HUES48 (cell line): ENCODE measurements around the gene AGFG2.
"Not testable (repeated sequence)": the region's sequence is repeated elsewhere in the genome, so short reads cannot be mapped to it uniquely, and the experiment has no call there.

Source experiments
- H3K27ac ChIP-seq: one replicate; pipeline ENCODE4 v1.7.0; 2013; ENCODE audit warnings: low read depth, low read length, inconsistent platforms
- H3K27me3 ChIP-seq: 2 replicates; pipeline ENCODE4 v1.6.1; 2013; ENCODE audit warnings: mild to moderate bottlenecking, low read length; ENCODE audit not compliant: control insufficient read depth, insufficient read depth
- H3K36me3 ChIP-seq: 2 replicates; pipeline ENCODE4 v1.6.1; 2013; ENCODE audit warnings: low read length; ENCODE audit not compliant: control insufficient read depth, insufficient read depth
- H3K4me1 ChIP-seq: 2 replicates; pipeline ENCODE4 v1.6.1; 2013; ENCODE audit warnings: mild to moderate bottlenecking, low read length; ENCODE audit not compliant: control insufficient read depth, insufficient read depth
- H3K4me3 ChIP-seq: 2 replicates; pipeline ENCODE4 v1.5.1; 2013; ENCODE audit warnings: mild to moderate bottlenecking, low read depth, low read length
- H3K9ac ChIP-seq: 2 replicates; pipeline ENCODE4 v1.6.1; 2013; ENCODE audit warnings: mild to moderate bottlenecking, low read depth, low read length, moderate library complexity
- H3K9me3 ChIP-seq: 2 replicates; pipeline ENCODE4 v1.6.1; 2013; ENCODE audit warnings: low read length; ENCODE audit not compliant: control insufficient read depth, insufficient read depth

AGFG2 gene

DNA sequence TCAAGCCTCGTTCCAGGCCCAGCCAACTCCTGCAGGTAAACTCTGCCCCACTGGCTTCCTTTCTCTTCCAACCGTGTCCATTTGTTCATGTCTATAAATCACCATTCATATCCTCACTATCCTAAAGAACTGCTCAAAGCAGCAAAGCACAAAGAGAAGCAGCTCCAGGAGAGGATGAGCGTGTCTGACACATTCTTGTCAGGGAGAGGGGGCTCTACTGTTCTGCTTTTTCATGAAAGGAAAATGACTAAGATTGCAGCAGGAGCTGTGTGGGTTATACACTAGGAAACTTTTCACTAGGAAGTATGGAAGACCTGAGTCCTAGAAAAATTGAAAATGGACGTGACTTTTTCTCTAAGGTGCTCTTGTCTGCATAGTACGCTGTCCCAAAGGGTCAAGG lies 16.7 kb downstream of the AGFG2 start:
- H3K9me3 ChIP-seq: no peaks in the 10 kb centered on the region
- no peak overlapping the region for H3K27ac ChIP-seq
- H3K4me3 ChIP-seq: no peak overlapping the region
- peaks cover 29% of the 10 kb centered on the region for H3K36me3 ChIP-seq
- H3K9ac ChIP-seq: no peak overlapping the region
- H3K4me1 ChIP-seq: no peaks in the 10 kb centered on the region
- H3K27me3 ChIP-seq: no peaks in the 10 kb centered on the region

DNA sequence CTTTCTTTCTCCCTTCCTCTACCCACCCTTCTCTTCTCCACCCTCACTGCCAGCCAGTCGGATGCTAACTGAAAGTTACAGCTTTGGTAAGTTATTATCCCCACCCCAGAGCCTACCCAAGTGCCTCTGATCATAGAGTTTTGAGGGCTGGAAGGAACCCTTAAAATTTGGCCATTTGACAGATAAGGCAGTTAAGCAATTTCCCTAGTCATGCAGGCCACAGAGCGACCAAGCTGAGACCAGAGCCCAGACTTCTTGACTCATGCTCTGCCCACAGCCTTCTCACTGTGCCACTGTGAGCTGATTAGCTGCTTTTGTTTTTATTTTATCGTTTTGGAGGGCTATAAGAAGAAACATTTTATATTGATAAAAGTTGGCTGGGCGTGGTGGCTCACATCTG lies 17.5 kb downstream of the AGFG2 start:
- Histone ChIP-seq H3K27ac (no peak overlapping the region), H3K27me3 (no peaks in the 10 kb centered on the region), H3K4me3 (no peak overlapping the region), H3K36me3 (peaks cover 29% of the 10 kb centered on the region), H3K4me1 (no peaks in the 10 kb centered on the region), H3K9me3 (no peaks in the 10 kb centered on the region), H3K9ac (no peak overlapping the region)

DNA sequence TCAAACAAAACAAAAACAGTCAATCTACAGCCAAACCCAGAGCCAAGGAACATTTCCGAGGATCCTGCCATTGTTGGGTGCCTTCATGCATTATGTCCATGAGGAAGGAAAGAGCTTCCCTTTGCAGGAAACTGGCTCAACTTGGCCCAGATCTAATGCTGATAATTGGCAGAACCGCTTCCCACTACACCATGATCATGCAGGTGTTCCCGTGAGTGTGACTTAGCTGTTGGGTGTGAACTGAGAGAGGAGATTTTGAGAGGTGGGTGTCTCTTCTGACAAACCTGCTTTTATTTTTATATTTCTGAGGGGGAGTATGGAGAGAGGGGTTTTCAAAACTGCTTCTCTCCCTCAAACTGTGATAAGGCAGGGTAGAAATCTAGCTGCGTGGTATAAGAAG lies 20.1 kb downstream of the AGFG2 start:
- peaks cover 13% of the 10 kb centered on the region for H3K36me3 ChIP-seq
- no peaks in the 10 kb centered on the region for H3K27me3 ChIP-seq
- no peak overlapping the region for H3K4me3 ChIP-seq
- H3K27ac ChIP-seq: no peak overlapping the region
- no peaks in the 10 kb centered on the region for H3K9me3 ChIP-seq
- peaks cover 2% of the 10 kb centered on the region; the same call in 1 of the 2 replicates for H3K4me1 ChIP-seq
- no peak overlapping the region for H3K9ac ChIP-seq

DNA sequence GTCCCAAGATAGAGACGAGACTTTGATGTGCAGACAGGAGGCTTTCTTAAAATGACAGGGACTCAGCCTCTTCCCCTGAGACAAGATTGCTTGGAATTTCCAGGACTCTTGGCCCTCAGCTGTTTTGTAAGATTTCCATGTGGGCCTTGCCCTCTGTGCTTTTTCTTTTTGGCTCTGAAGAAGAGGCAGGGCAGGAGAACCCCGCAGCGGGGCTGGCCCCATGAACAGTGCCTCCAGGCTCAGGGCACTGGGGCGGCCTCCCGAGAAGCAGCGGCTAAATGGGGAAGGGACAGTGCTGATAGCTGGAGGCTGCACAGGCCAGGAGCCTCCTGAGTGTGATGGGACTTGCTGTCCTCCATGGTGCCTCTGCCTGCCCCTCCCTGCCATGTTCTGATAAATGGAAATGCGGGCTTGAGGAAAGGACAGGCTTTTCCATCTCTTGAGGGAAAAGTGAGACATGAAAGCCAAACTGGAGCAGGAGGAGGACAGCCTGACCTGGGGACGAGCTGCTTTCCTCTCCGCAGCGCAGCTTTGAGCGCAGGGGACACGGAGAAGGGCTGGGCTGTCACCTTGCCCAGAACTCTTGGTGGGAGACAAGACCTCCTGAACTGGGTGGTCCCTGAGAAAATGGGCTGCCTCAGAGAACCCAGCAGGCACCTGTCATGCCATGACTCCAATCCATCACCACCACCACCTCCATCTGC lies 22.6 kb downstream of the AGFG2 start:
- H3K9me3 ChIP-seq: no peaks in the 10 kb centered on the region
- H3K9ac ChIP-seq: no peak overlapping the region
- no peaks in the 10 kb centered on the region for H3K27me3 ChIP-seq
- no peak overlapping the region for H3K27ac ChIP-seq
- no peak overlapping the region for H3K4me3 ChIP-seq
- peaks cover 3% of the 10 kb centered on the region; the same call in 1 of the 2 replicates for H3K4me1 ChIP-seq
- H3K36me3 ChIP-seq: 0 out of 2 replicates have a peak, but pooled peaks cover 4% of the 10 kb centered on the region

DNA sequence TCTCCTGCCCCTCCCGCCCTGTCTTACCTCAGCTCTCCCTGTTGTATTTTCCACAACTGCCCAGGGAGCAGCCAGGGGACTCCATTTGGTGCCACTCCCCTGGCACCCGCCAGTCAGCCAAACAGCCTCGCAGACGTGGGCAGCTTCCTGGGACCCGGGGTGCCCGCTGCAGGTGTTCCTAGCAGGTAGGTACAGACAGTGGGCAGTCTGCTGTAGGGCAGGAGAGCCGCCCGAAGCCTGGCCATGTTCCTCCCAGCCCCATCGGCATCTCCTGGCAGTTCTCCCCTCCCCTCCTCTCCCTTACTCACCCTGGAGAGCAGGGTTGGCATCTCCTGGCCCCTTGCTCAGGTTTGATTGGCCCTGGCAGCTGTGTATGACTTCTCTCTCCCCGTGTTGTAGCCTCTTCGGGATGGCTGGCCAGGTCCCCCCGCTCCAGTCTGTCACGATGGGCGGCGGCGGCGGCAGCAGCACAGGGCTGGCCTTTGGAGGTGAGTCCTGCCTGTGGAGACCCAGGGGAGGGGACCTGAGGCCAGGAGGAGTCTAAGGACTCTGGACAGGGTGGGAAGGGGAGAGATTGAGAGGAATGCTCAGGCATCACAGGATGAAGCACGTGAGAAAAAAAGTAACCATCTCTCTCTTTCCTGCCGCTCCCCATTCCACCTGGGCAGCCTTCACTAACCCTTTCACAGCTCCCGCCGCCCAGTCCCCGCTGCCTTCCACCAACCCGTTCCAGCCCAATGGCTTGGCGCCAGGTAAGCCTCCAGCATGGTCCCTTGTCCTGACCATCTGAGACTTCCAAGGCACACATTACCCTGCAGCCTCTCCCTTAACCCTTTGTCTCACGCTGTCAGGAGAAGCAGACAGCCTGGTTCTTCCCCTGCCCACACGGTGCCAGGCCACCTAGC lies 23.4 kb downstream of the AGFG2 start:
- Histone ChIP-seq H3K27me3 (no peaks in the 10 kb centered on the region), H3K36me3 (no peaks in the 10 kb centered on the region), H3K9me3 (no peaks in the 10 kb centered on the region), H3K4me1 (peaks cover 3% of the 10 kb centered on the region; the same call in 1 of the 2 replicates), H3K27ac (no peak overlapping the region), H3K9ac (no peak overlapping the region), H3K4me3 (no peak overlapping the region)

DNA sequence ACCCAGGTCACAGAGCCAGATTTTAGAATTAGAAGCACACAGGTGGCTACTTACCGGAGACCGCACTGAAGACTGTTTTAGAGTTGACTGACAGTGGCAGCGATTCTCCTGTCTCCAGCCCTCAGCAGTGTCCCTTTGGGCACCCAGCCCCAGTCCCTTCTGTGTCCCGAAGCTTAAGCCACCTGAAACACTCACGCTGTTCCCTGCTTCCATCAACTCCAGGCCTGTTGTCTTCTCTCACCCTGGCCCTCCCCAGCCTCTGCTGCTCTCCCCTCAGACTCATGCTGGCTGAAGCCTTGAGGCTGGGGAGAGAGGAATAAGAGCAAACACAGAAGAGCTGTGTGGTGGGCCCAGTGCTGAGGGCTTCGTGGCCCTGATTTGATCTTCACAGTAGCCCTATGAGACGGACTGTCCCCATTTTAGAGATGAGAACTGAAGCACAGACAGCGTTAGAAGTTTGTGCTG lies 24.1 kb downstream of the AGFG2 start:
- no peak overlapping the region for H3K4me3 ChIP-seq
- no peaks in the 10 kb centered on the region for H3K9me3 ChIP-seq
- H3K27ac ChIP-seq: no peak overlapping the region
- H3K27me3 ChIP-seq: no peaks in the 10 kb centered on the region
- H3K9ac ChIP-seq: no peak overlapping the region
- H3K4me1 ChIP-seq: peaks cover 3% of the 10 kb centered on the region; the same call in 1 of the 2 replicates
- no peaks in the 10 kb centered on the region for H3K36me3 ChIP-seq

DNA sequence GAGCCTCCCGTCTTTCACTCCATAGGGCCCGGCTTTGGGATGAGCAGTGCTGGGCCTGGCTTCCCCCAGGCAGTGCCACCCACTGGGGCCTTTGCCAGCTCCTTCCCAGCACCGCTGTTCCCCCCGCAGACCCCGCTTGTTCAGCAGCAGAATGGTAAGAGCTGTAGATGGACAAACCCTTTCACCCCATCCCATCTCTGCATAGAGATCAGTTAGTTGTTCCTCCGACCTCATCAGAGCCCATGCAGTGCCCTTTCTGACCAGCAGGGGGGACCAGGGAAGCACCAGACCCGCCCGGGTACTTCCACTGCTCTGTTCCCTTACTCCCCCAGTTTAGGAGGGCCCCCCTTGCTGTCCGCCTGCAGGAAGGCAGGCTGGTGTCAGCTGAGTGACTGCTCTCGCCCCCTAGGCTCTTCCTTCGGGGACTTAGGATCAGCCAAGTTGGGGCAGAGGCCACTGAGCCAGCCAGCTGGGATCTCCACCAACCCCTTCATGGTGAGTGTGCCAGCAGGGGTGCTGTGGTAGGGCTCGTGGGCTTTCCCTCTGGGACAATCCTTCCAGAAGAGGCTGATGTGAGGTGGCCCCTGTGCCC lies 24.9 kb downstream of the AGFG2 start:
- Histone ChIP-seq H3K27ac (no peak overlapping the region), H3K9ac (no peak overlapping the region)

DNA sequence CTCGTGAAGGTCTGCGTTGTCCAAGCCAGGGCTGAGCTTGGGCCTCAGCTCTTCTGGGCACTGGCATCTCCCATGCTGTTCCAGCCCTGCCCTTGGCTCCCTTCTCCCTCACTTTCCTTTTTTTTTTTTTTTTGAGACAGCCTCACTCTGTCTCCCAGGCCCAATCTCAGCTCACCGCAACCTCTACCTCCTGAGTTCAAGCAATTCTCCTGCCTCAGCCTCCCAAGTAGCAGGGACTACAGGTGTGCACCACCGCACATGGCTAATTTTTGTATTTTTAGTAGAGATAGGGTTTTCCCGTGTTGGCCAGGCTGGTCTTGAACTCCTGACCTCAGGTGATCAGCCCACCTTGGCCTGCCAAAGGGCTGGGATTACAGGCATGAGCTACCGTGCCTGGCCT lies 25.4 kb downstream of the AGFG2 start:
- not testable (repeated sequence) for H3K4me1 ChIP-seq, H3K36me3 ChIP-seq, H3K4me3 ChIP-seq, H3K27me3 ChIP-seq, H3K9ac ChIP-seq, H3K9me3 ChIP-seq, H3K27ac ChIP-seq

More for the DNA sequence above, 24.9 kb downstream of the AGFG2 start:
- H3K36me3 ChIP-seq: no peaks in the 10 kb centered on the region
- H3K4me1 ChIP-seq: peaks cover 3% of the 10 kb centered on the region; the same call in 1 of the 2 replicates
- no peaks in the 10 kb centered on the region for H3K27me3 ChIP-seq
- H3K9me3 ChIP-seq: no peaks in the 10 kb centered on the region
- H3K4me3 ChIP-seq: no peak overlapping the region

DNA sequence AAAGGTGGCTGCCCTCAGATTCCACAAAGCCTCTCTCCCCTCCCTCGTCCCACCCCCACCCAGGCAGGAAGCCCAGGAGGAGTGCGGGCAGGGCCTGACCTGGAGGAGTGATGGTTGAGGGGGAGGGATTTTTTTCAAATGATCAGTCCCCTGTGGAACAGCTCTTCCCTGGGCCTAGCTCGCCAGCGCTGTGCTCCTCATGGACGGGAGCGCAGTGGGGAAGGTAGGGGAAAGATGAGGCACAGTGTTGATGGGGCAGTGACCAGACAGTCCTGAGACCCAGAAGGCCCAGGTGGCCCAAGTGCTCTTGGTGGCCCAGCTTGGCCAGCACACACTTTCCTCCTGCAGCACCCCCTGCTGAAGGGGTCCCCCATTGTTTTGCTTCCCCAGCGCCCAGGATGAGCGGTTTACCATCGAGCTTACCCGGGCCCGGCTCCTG lies 26.1 kb downstream of the AGFG2 start:
- no peaks in the 10 kb centered on the region for H3K27me3 ChIP-seq
- H3K27ac ChIP-seq: no peak overlapping the region
- no peak overlapping the region for H3K4me3 ChIP-seq
- H3K36me3 ChIP-seq: no peaks in the 10 kb centered on the region
- H3K9me3 ChIP-seq: no peaks in the 10 kb centered on the region
- no peak overlapping the region for H3K9ac ChIP-seq
- H3K4me1 ChIP-seq: peaks cover 7% of the 10 kb centered on the region; the same call in 1 of the 2 replicates

DNA sequence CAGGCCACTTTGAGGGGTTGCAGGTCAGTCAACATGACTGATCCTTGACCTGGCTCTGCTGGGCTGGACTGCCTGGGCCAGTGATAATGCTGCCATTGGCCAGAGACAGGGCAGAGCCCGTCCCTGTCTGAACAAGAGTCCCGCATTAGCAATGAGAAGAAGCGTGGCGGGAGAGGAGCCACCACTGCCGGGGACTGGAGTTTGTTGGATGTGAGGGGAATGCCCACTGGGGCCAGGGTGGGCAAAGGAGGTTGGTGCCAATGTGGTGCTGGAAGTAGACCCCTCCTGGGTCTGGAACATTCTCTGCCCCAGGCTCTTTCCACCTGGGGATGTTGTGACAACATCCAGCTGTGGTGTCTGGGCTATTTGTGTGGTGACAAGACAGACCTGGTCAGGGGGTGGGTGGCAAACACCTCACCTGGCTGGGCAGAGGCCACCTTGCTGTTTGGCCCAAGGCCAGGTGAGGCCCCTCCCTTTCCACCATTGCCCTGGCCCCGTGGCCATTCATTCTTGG lies 27.1 kb downstream of the AGFG2 start:
- Histone ChIP-seq H3K4me1 (peaks cover 11% of the 10 kb centered on the region; the same call in 1 of the 2 replicates), H3K36me3 (no peaks in the 10 kb centered on the region), H3K27ac (no peak overlapping the region), H3K27me3 (no peaks in the 10 kb centered on the region), H3K9ac (no peak overlapping the region), H3K4me3 (no peak overlapping the region), H3K9me3 (no peaks in the 10 kb centered on the region)
